T-helper 2 cell treated with Interferon-gamma antibody and Interleukin-4, amounts not matched to agents 5 μg/mL and 100 μg/mL, for 36 hours (primary cell): ENCODE results near the gene CACNB4.
A peak's percentile ranks its signal among the peaks of the same experiment; 100 is the strongest.
"Not testable (repeated sequence)": the region's sequence is repeated elsewhere in the genome, so short reads cannot be mapped to it uniquely, and the experiment has no call there.

ENCODE experiments used
- DNase-seq: peaks from one replicate; pipeline ENCODE4 v3.0.0; 2021; ENCODE audit warnings: low spot score
- H3K27ac Mint-ChIP-seq: one replicate; pipeline ENCODE4 v1.8.0; 2021; ENCODE audit warnings: mild to moderate bottlenecking, mixed read lengths
- H3K27me3 Mint-ChIP-seq: one replicate; pipeline ENCODE4 v1.8.0; 2021; ENCODE audit warnings: low read depth, mixed read lengths
- H3K36me3 Mint-ChIP-seq: one replicate; pipeline ENCODE4 v1.8.0; 2021; ENCODE audit warnings: low read depth, mixed read lengths
- H3K4me1 Mint-ChIP-seq: one replicate; pipeline ENCODE4 v1.8.0; 2021; ENCODE audit warnings: low read depth, mixed read lengths
- H3K4me3 Mint-ChIP-seq: one replicate; pipeline ENCODE4 v1.8.0; 2022; ENCODE audit warnings: mild to moderate bottlenecking, moderate library complexity, mixed read lengths
- H3K9me3 Mint-ChIP-seq: one replicate; pipeline ENCODE4 v1.8.0; 2021; ENCODE audit warnings: mixed read lengths

CACNB4 gene

GRCh38 chr2:152005607-152006006, 93.2 kb downstream of the CACNB4 start:
- Mint-ChIP-seq H3K27ac (no peak overlapping the region), H3K36me3 (no peaks in the 10 kb centered on the region), H3K4me3 (no peak overlapping the region)

GRCh38 chr2:152003283-152003682, 95.6 kb downstream of the CACNB4 start:
- DNase-seq, H3K9me3 Mint-ChIP-seq, H3K4me1 Mint-ChIP-seq, H3K27me3 Mint-ChIP-seq, H3K4me3 Mint-ChIP-seq, H3K27ac Mint-ChIP-seq, H3K36me3 Mint-ChIP-seq: not testable (repeated sequence)

More at GRCh38 chr2:152005607-152006006, 93.2 kb downstream of the CACNB4 start:
- Mint-ChIP-seq H3K27me3 (peaks cover 4% of the 10 kb centered on the region), H3K9me3 (no peaks in the 10 kb centered on the region), H3K4me1 (peaks cover 6% of the 10 kb centered on the region)
- DNase-seq = no peak

DNA sequence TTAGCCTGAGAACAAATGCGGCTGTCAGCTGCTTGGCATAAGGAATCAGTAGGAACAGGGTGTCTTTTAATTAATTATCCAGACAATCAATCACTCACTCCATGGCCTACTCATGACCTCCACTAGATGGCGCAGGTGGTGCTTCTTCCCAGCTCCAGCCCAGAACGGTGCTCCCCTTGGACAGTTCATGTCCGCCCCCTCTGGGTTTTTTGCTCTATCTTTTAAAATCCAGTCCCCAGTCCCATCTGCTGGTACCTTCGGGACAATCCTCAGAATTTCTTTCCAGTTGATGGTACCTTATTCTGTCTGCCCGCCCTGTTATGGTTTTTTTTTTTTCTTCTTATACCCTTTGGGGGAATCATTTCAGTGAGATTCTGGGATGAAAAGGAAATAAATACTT, 99.8 kb downstream of the CACNB4 start:
- Mint-ChIP-seq H3K4me3 (no peak overlapping the region), H3K9me3 (no peaks in the 10 kb centered on the region), H3K27me3 (no peaks in the 10 kb centered on the region), H3K36me3 (no peaks in the 10 kb centered on the region), H3K27ac (no peak overlapping the region), H3K4me1 (no peaks in the 10 kb centered on the region)
- peak; percentile 18 for DNase-seq

GRCh38 chr2:151996243-151997003, 102.4 kb downstream of the CACNB4 start:
- Mint-ChIP-seq H3K4me1 (no peaks in the 10 kb centered on the region), H3K27ac (no peak overlapping the region), H3K27me3 (no peaks in the 10 kb centered on the region), H3K9me3 (no peaks in the 10 kb centered on the region), H3K4me3 (no peak overlapping the region), H3K36me3 (no peaks in the 10 kb centered on the region)
- no peak for DNase-seq

DNA sequence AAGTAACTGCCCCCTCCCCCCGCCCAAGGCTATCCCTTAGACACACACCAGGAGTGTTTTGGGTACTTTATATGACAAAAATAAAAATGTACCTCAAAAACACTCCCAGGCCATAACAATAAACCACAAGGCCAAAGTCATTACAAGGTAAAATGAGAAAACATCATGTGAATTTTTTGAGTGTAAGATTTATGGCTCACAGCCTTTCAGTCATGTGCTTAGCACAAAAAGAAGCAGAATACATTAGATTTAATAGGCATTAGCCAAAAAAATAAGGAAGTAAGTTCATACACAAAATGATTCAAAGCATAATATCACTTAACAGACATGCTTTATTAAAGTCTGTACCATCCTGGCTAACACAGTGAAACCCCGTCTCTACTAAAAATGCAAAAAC, 103.7 kb downstream of the CACNB4 start:
- H3K36me3 Mint-ChIP-seq = no peaks in the 10 kb centered on the region
- no peak for DNase-seq
- no peaks in the 10 kb centered on the region for H3K4me1 Mint-ChIP-seq
- H3K27me3 Mint-ChIP-seq = no peaks in the 10 kb centered on the region
- H3K4me3 Mint-ChIP-seq = no peak overlapping the region
- no peak overlapping the region for H3K27ac Mint-ChIP-seq
- no peaks in the 10 kb centered on the region for H3K9me3 Mint-ChIP-seq

DNA sequence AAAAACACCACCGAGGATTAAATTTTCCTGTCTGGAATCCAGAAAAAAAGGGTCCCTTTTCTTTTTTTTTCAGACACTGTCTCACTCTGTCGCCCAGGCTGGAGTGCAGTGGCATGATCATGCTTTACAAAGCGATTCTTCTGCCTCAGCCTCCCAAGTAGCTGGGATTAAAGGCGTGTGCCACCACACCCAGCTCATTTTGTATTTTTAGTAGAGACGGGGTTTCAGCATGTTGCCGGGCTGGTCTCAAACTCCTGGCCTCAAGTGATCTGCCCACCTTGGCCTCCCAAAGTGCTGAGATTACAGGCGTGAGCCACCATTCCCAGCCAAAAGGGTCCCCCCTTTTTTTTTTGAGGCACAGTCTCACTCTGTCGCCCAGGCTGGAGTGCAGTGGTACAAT, 104.7 kb downstream of the CACNB4 start:
- not testable (repeated sequence) for DNase-seq, H3K36me3 Mint-ChIP-seq, H3K4me1 Mint-ChIP-seq, H3K27ac Mint-ChIP-seq, H3K27me3 Mint-ChIP-seq, H3K9me3 Mint-ChIP-seq, H3K4me3 Mint-ChIP-seq

- H3K36me3 Mint-ChIP-seq = no peaks in the 10 kb centered on the region
- H3K27me3 Mint-ChIP-seq = no peaks in the 10 kb centered on the region
- no peak overlapping the region for H3K27ac Mint-ChIP-seq
- H3K9me3 Mint-ChIP-seq = no peaks in the 10 kb centered on the region
- DNase-seq = no peak
- no peak overlapping the region for H3K4me3 Mint-ChIP-seq
- H3K4me1 Mint-ChIP-seq = no peaks in the 10 kb centered on the region
These were observed 107.8 kb downstream of the CACNB4 start for GRCh38 chr2:151991010-151991409.

- H3K27ac Mint-ChIP-seq = no peak overlapping the region
These were observed 109.5 kb downstream of the CACNB4 start for GRCh38 chr2:151989378-151989777.

DNA sequence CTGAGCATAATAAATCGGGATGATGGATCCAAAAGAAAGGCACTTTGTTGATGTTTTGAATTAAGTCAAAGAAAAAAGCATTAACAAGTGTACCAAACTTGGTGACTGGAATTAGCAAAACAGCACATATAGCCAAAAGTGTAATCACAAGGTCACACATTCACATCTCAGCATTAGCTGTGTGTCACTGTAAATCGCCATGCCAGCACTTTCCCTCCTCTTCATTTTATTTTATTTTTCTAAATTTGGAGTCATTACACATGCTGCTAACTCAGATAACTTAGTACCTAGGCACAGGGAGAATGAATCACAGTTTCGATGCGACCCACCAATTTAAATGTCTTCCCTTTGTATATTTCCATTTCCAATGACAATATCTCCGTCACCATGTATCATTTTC, 111.4 kb downstream of the CACNB4 start:
- no peaks in the 10 kb centered on the region for H3K9me3 Mint-ChIP-seq

More at GRCh38 chr2:151989378-151989777, 109.5 kb downstream of the CACNB4 start:
- no peak for DNase-seq
- H3K36me3 Mint-ChIP-seq = no peaks in the 10 kb centered on the region
- no peak overlapping the region for H3K4me3 Mint-ChIP-seq
- no peaks in the 10 kb centered on the region for H3K27me3 Mint-ChIP-seq
- no peaks in the 10 kb centered on the region for H3K4me1 Mint-ChIP-seq
- no peaks in the 10 kb centered on the region for H3K9me3 Mint-ChIP-seq

DNA sequence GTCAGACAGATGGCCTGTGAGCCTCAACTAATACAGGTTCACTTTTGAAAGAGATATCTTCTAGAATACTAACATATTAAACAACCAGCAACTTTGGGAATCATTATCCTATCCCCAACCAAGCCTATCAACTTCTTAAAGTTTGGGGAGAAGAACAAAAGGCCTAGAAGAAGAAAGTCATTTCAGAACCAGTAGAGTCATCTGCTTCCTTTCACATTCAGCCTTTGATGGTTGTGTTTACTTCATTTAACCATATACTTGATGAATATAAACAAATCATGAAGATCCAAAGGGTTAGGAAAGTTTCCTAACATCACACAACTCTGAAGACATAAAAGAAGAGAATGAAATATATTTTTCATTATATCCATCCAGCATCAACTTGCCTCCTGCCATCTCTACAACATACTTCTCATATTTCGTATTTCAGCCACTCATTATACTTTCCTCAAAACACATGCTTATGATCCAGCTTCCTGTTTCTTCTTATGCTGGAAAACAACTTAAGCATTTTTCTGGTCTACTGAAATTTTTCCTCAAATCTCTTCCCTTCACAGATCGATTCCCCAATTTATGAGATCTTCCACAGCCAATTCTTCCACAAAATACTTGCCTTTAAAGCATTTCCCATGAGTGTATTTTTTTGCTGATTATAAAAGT, 114.3 kb downstream of the CACNB4 start:
- Mint-ChIP-seq H3K27me3 (peaks cover 4% of the 10 kb centered on the region), H3K9me3 (no peaks in the 10 kb centered on the region), H3K27ac (no peak overlapping the region), H3K4me3 (no peak overlapping the region), H3K36me3 (no peaks in the 10 kb centered on the region), H3K4me1 (no peaks in the 10 kb centered on the region)
- DNase-seq = no peak

More for the DNA sequence above, 111.4 kb downstream of the CACNB4 start:
- Mint-ChIP-seq H3K36me3 (no peaks in the 10 kb centered on the region), H3K4me3 (no peak overlapping the region), H3K27me3 (no peaks in the 10 kb centered on the region), H3K27ac (no peak overlapping the region), H3K4me1 (no peaks in the 10 kb centered on the region)
- DNase-seq = no peak

- Mint-ChIP-seq H3K4me3 (no peak overlapping the region), H3K4me1 (no peaks in the 10 kb centered on the region), H3K9me3 (no peaks in the 10 kb centered on the region), H3K36me3 (no peaks in the 10 kb centered on the region), H3K27me3 (peaks cover 5% of the 10 kb centered on the region), H3K27ac (no peak overlapping the region)
- no peak for DNase-seq
These were observed 115.6 kb downstream of the CACNB4 start for GRCh38 chr2:151983221-151983620.

DNA sequence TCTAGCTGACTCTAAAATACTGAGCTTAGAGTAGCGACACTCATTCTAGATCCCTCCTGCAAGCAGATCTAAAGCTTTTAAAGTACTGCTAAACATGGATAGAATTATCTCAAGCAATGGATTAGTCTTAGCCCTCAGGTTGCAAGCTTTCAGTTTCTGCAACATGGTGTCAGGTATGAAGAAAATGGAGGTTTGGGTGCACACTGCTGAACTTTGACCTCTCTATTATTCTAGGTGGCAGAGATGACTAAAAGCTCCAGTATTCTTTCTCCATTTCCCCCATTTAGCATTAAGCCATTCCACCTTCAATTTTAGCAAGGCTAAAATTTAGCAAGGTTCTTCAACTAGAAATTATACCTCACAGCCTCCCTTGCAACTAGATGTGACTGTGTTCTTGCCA, 117.0 kb downstream of the CACNB4 start:
- no peak overlapping the region for H3K4me3 Mint-ChIP-seq
- H3K36me3 Mint-ChIP-seq = no peaks in the 10 kb centered on the region

DNA sequence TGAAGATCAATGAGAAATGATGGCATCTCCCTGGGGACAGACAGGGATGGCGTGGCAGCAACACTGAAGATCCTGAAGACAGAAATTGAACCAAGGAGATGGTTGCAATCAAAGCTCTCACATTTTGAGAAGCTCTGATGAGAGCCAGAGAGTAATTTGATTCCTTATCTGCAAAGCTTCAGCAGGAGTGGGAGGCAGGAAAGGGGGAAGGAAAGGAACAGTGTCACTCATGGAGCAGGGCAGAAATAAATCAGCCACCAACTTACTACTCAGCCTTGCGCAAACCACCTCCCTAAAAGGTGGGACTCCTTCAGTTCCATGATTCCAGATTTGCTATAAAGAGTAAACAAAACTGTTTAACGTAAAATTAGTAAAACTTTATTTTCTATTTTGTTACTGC, 119.2 kb downstream of the CACNB4 start:
- Mint-ChIP-seq H3K27ac (no peak overlapping the region), H3K36me3 (no peaks in the 10 kb centered on the region), H3K4me1 (peaks cover 6% of the 10 kb centered on the region), H3K4me3 (no peak overlapping the region), H3K27me3 (peaks cover 8% of the 10 kb centered on the region), H3K9me3 (no peaks in the 10 kb centered on the region)
- no peak for DNase-seq

More for the DNA sequence above, 117.0 kb downstream of the CACNB4 start:
- peaks cover 6% of the 10 kb centered on the region for H3K4me1 Mint-ChIP-seq
- no peak for DNase-seq
- H3K9me3 Mint-ChIP-seq = no peaks in the 10 kb centered on the region
- H3K27me3 Mint-ChIP-seq = peaks cover 5% of the 10 kb centered on the region
- H3K27ac Mint-ChIP-seq = no peak overlapping the region

- H3K4me3 Mint-ChIP-seq = no peak overlapping the region
- no peak overlapping the region for H3K27ac Mint-ChIP-seq
- H3K27me3 Mint-ChIP-seq = peaks cover 9% of the 10 kb centered on the region
- peaks cover 10% of the 10 kb centered on the region for H3K4me1 Mint-ChIP-seq
- H3K9me3 Mint-ChIP-seq = no peaks in the 10 kb centered on the region
- DNase-seq = no peak
- H3K36me3 Mint-ChIP-seq = no peaks in the 10 kb centered on the region
These were observed 120.1 kb downstream of the CACNB4 start for GRCh38 chr2:151978709-151979108.
